GM12878 (cell line): ENCODE results near the gene TNIP1. TPM values are rescaled to one million over a fixed set of nuclear protein-coding genes. Genes with fewer than 3 reads are reported as not detected.

Source experiments
- ATAC-seq: fragments of 200-7000 bp; cut with Tn5 transposase; 3 replicates; pipeline ENCODE4 v1.9.1; 2020; ENCODE audit warnings: mild to moderate bottlenecking, moderate library complexity
- BruUV-seq: library from RNA; stranded (reverse); fragments of 400-500 nt; replicated peaks from 2 replicates; lab custom pipeline; 2021; lab: Mats Ljungman, UMichigan
- CTCF ChIA-PET: fragments of 300-600 bp; sonication (Branson Sonifier 250); formaldehyde crosslinking; extraction: SDS; loops from one replicate; lab custom pipeline; 2021; ENCODE audit warnings: inconsistent platforms; lab: Yijun Ruan, JAX
- POLR2A ChIA-PET: fragments of 350-600 bp; formaldehyde crosslinking; extraction: SDS; loops from one replicate; lab custom pipeline; 2021; ENCODE audit warnings: inconsistent platforms; lab: Charles Lee
- RAD21 ChIA-PET: fragments of 300-600 bp; sonication (Branson Sonifier 250); formaldehyde crosslinking; loops from one replicate; lab custom pipeline; 2023; ENCODE audit warnings: antibody characterized with exemption; ENCODE audit not compliant: unreplicated experiment; lab: Charles Lee
- SMC1A ChIA-PET: fragments of 300-600 bp; sonication (Branson Sonifier 250); formaldehyde crosslinking; loops from one replicate; lab custom pipeline; 2023; ENCODE audit not compliant: unreplicated experiment, uncharacterized antibody; lab: Charles Lee
- DNase-seq: peaks from one replicate; pipeline ENCODE4 v3.0.0-alpha.2; 2011; ENCODE audit warnings: low read depth, low spot score
- FAIRE-seq: peaks from 3 replicates; lab custom pipeline; 2011; peaks lifted over from hg19 to GRCh38; lab: Jason Lieb, UNC
- H2AFZ ChIP-seq: 2 replicates; pipeline ENCODE4 v1.6.0; 2011; ENCODE audit warnings: low read depth, low read length, control low read depth; ENCODE audit not compliant: control insufficient read depth
- H3K27ac ChIP-seq: 2 replicates; pipeline ENCODE4 v1.5.1; 2011; ENCODE audit warnings: control low read depth; ENCODE audit not compliant: control insufficient read depth, insufficient read depth
- H3K27me3 ChIP-seq, 2 experiments: replicated peaks in 1 of 2; 2 replicates each; pipeline versions ENCODE4 v1.6.0 to v1.6.1; 2011; ENCODE audit warnings: low read length in 1 of 2; ENCODE audit not compliant: control insufficient read depth in 2 of 2, insufficient read depth in 2 of 2
- H3K36me3 ChIP-seq, 2 experiments: 2 replicates each; pipeline ENCODE4 v1.5.1; 2011; ENCODE audit warnings: low read length in 1 of 2; ENCODE audit not compliant: control insufficient read depth in 2 of 2, insufficient read depth in 2 of 2
- H3K4me1 ChIP-seq: 2 replicates; pipeline ENCODE4 v1.6.1; 2011; ENCODE audit warnings: mild to moderate bottlenecking, low read length, moderate library complexity, mixed read lengths; ENCODE audit not compliant: control insufficient read depth, insufficient read depth
- H3K4me2 ChIP-seq: 2 replicates; pipeline ENCODE4 v1.6.0; 2011; ENCODE audit warnings: control low read depth; ENCODE audit not compliant: control insufficient read depth, insufficient read depth
- H3K4me3 ChIP-seq: fragments of 200-600 bp; sonication (generic); 2 replicates; pipeline ENCODE4 v1.5.1; 2016
- H3K79me2 ChIP-seq: 2 replicates; pipeline ENCODE4 v1.6.0; 2011; ENCODE audit warnings: low read length; ENCODE audit not compliant: control insufficient read depth, insufficient read depth
- H3K9ac ChIP-seq: 2 replicates; pipeline ENCODE4 v1.8.0; 2011; ENCODE audit warnings: low read length, control low read depth, mixed read lengths; ENCODE audit not compliant: control insufficient read depth, insufficient read depth
- H3K9me3 ChIP-seq: replicated peaks from 3 replicates; pipeline ENCODE4 v1.5.1; 2011; ENCODE audit warnings: mild to moderate bottlenecking, low read length; ENCODE audit not compliant: control insufficient read depth, insufficient read depth
- H4K20me1 ChIP-seq: 2 replicates; pipeline ENCODE4 v1.6.0; 2011; ENCODE audit not compliant: control insufficient read depth, insufficient read depth
- BCL3 ChIP-seq: IDR thresholded peaks from 2 replicates; pipeline ENCODE4 v1.6.1; 2011; ENCODE audit warnings: borderline replicate concordance, low read depth, mild to moderate bottlenecking, moderate library complexity, low read length; ENCODE audit not compliant: insufficient read depth, poor library complexity, severe bottlenecking
- CBX5 ChIP-seq: sonication (generic); IDR thresholded peaks from 2 replicates; pipeline ENCODE4 v1.6.1; 2016; ENCODE audit warnings: low read depth, moderate library complexity, mild to moderate bottlenecking, inconsistent platforms
- CHD1 ChIP-seq: IDR thresholded peaks from 2 replicates; pipeline ENCODE4 v1.6.1; 2012; ENCODE audit warnings: low read depth, low read length, improper control_type of control experiment
- CHD2 ChIP-seq: IDR thresholded peaks from 2 replicates; pipeline ENCODE4 v1.6.1; 2011; ENCODE audit warnings: low read depth, low read length, improper control_type of control experiment, borderline replicate concordance
- CTCF ChIP-seq, 3 experiments: IDR thresholded peaks in 2 of 3; conservative IDR thresholded peaks in 1 of 3; 2 replicates each; pipeline ENCODE4 v1.5.1; 2011; ENCODE audit warnings: low read depth in 3 of 3, low read length in 3 of 3, mild to moderate bottlenecking in 3 of 3, control low read depth in 2 of 3, moderate library complexity in 2 of 3, inconsistent platforms in 1 of 3, mixed read lengths in 1 of 3; ENCODE audit not compliant: control insufficient read depth in 2 of 3, insufficient read depth in 1 of 3; ENCODE audit errors: extremely low read depth in 1 of 3
- EGR1 ChIP-seq, 2 experiments: IDR thresholded peaks; 1 replicate in 1 of 2; 2 replicates in 1 of 2; pipeline ENCODE4 v1.6.1; 2011 to 2012; ENCODE audit warnings: low read depth in 2 of 2, low read length in 2 of 2, borderline replicate concordance in 1 of 2, mild to moderate bottlenecking in 1 of 2, moderate library complexity in 1 of 2
- HCFC1 ChIP-seq: fragments of 150-350 bp; IDR thresholded peaks from 2 replicates; pipeline ENCODE4 v1.6.1; 2014; ENCODE audit warnings: low read length
- JUNB ChIP-seq: IDR thresholded peaks from 2 replicates; pipeline ENCODE4 v1.6.1; 2016; ENCODE audit warnings: antibody characterized with exemption, mild to moderate bottlenecking
- MTA3 ChIP-seq: IDR thresholded peaks from 2 replicates; pipeline ENCODE4 v1.6.1; 2012; ENCODE audit warnings: low read length, inconsistent platforms, borderline replicate concordance
- NFYB ChIP-seq: IDR thresholded peaks from 2 replicates; pipeline ENCODE4 v1.6.1; 2011; ENCODE audit warnings: low read depth, mild to moderate bottlenecking, low read length, improper control_type of control experiment, moderate library complexity; ENCODE audit not compliant: insufficient read depth
- RAD51 ChIP-seq: fragments of 450-650 bp; IDR thresholded peaks from 2 replicates; pipeline ENCODE4 v1.6.1; 2016; ENCODE audit warnings: moderate library complexity, mild to moderate bottlenecking, inconsistent platforms
- RB1 ChIP-seq: fragments of 450-650 bp; formaldehyde crosslinking; IDR thresholded peaks from 2 replicates; pipeline ENCODE4 v1.6.1; 2017; ENCODE audit warnings: mild to moderate bottlenecking, borderline replicate concordance
- SKIL ChIP-seq: fragments of 450-650 bp; IDR thresholded peaks from 2 replicates; pipeline ENCODE4 v1.6.1; 2017; ENCODE audit warnings: mild to moderate bottlenecking, low read depth, inconsistent platforms; ENCODE audit not compliant: poor library complexity, severe bottlenecking
- SP1 ChIP-seq: IDR thresholded peaks from one replicate; pipeline ENCODE4 v1.6.1; 2011; ENCODE audit warnings: low read depth, low read length
- SPI1 ChIP-seq: IDR thresholded peaks from 2 replicates; pipeline ENCODE4 v1.6.1; 2011; ENCODE audit warnings: low read depth, mild to moderate bottlenecking, low read length, moderate library complexity, borderline replicate concordance; ENCODE audit not compliant: insufficient read depth
- SREBF1 ChIP-seq: IDR thresholded peaks from 2 replicates; pipeline ENCODE4 v1.6.1; 2012; ENCODE audit warnings: mild to moderate bottlenecking, low read length
- TBL1XR1 ChIP-seq: IDR thresholded peaks from 2 replicates; pipeline ENCODE4 v1.6.1; 2012; ENCODE audit warnings: low read depth, low read length, improper control_type of control experiment
- WGBS: methylation state at CpG from one replicate; pipeline ENCODE4 v1.1.6; 2016; ENCODE audit warnings: low lambda C conversion rate; ENCODE audit not compliant: insufficient replicate concordance, insufficient coverage; ENCODE audit errors: missing lambda C conversion rate; 5-methylcytosine and 5-hydroxymethylcytosine counted together
- in situ Hi-C: fragments of 300-500 bp; cut with MboI; formaldehyde crosslinking; loops from 9 replicates; pipeline ENCODE4 v1.14.3; 2018; ENCODE audit warnings: mixed read lengths
- intact Hi-C: fragments of 100-400 bp; cut with micrococcal nuclease; formaldehyde crosslinking; loops from one replicate; pipeline ENCODE4 v1.14.2; 2022; ENCODE audit not compliant: unreplicated experiment
- polyA plus RNA-seq, 11 experiments: library from polyadenylated mRNA; depleted of rRNA in 4 of 11; unstranded in 6 of 11; stranded (reverse) in 5 of 11; fragments of >200 nt; fragmentation: Nextera tagmentation in 4 of 11; fragmentation: Illumina TruSeq in 1 of 11; extraction: Ambion mirVana in 4 of 11; extraction: Trizol in 1 of 11; gene quantifications; 1 replicate in 1 of 11; 2 replicates in 10 of 11; pipeline versions ENCODE4 v1.2.1 to v1.2.3, GENCODE V29; 2011 to 2016; ENCODE audit warnings: inconsistent platforms in 2 of 11, missing spikeins in 2 of 11, low read depth in 1 of 11
- total RNA-seq, 4 experiments: library from RNA; depleted of rRNA in 3 of 4; stranded (reverse); fragments of >200 nt in 3 of 4; fragmentation: Illumina TruSeq in 1 of 4; extraction: Trizol in 1 of 4; gene quantifications; 2 replicates each; pipeline versions ENCODE4 v1.2.1 to v1.2.3, GENCODE V29; 2013 to 2021

The TNIP1 gene
- total and polyA plus RNA-seq, 10 of the 15 experiments (the other 5 are each of a cell fraction or from before 2014, with no cell fraction given): 4.4 to 279 (median 150) TPM

- no peak for TF ChIP-seq CBX5
- no peak for TF ChIP-seq CHD1
Measured at GRCh38 chr5:151021746-151022145, 59.1 kb downstream of the TNIP1 start (continued).

GRCh38 chr5:151020304-151021110 is 60.3 kb downstream of the TNIP1 start, which contains the start of gene GPX3:
GPX3 (plus strand) TSS chr5:151020591; CDS start chr5:151020655, 64 bp downstream.
- ChIA-PET SMC1A (no interaction called here), POLR2A (no interaction called here), CTCF (interaction anchor here (1.5 kb wide), 1 partner anchor 95 kb away, joined by 5 read pairs; no protein-coding TSS in a partner anchor), RAD21 (interaction anchor here (1.2 kb wide), 1 partner anchor 144 kb away, joined by 5 read pairs; no protein-coding TSS in a partner anchor)
- in situ Hi-C loops (no loop called here), intact Hi-C loops (no loop called here)
- Histone ChIP-seq H3K36me3 (no peaks in the 10 kb centered on the region; a peak in 2 of 4 replicates), H4K20me1 (no peaks in the 10 kb centered on the region), H3K79me2 (no peaks in the 10 kb centered on the region), H3K4me3 (no peak within 1 kb of the TSS), H3K9ac (no peak within 1 kb of the TSS), H3K4me2 (peak within 1 kb of the TSS; percentile 10), H3K9me3 (no peaks in the 10 kb centered on the region), H3K27ac (no peak within 1 kb of the TSS), H2AFZ (no peak within 1 kb of the TSS), H3K4me1 (no peaks in the 10 kb centered on the region), H3K27me3 (no peaks in the 10 kb centered on the region)
- BruUV-seq: no TSS peak
- DNase-seq: no peak
- FAIRE-seq: no peak
- ATAC-seq: peak; percentile 56
- WGBS: 9% methylated on average over 51 of the region's 54 CpGs
- TF ChIP-seq EGR1 (IDR thresholded peaks at IDR 0.05; ENCODE audit: borderline replicate concordance in 1 of 2, low read depth in 2 of 2, low read length in 2 of 2) (no peak), HCFC1 (no peak), MTA3 (no peak), BCL3 (peak; percentile 38), SREBF1 (no peak), JUNB (no peak), RB1 (no peak), CHD2 (no peak), NFYB (0 out of 2 replicates have a peak, but pooled peaks have one; percentile 33), SP1 (peak; percentile 67), TBL1XR1 (no peak), SPI1 (peak; percentile 38; the same call in 1 of the 2 replicates), RAD51 (no peak), SKIL (no peak), CTCF (IDR thresholded peaks at IDR 0.05 in 2 of 3, conservative IDR thresholded peaks at IDR 0.05 in 1 of 3; ENCODE audit: control insufficient read depth in 2 of 3, extremely low read depth in 1 of 3, insufficient read depth in 1 of 3, low read depth in 3 of 3, low read length in 3 of 3) (no peak)
